Measurements from ENCODE around the gene AXIN1.

- TF ChIP-seq POLR2A (IDR thresholded peaks at IDR 0.05): peak in 1 of 2 donors; percentile 32
- TF ChIP-seq, protein P1, sequence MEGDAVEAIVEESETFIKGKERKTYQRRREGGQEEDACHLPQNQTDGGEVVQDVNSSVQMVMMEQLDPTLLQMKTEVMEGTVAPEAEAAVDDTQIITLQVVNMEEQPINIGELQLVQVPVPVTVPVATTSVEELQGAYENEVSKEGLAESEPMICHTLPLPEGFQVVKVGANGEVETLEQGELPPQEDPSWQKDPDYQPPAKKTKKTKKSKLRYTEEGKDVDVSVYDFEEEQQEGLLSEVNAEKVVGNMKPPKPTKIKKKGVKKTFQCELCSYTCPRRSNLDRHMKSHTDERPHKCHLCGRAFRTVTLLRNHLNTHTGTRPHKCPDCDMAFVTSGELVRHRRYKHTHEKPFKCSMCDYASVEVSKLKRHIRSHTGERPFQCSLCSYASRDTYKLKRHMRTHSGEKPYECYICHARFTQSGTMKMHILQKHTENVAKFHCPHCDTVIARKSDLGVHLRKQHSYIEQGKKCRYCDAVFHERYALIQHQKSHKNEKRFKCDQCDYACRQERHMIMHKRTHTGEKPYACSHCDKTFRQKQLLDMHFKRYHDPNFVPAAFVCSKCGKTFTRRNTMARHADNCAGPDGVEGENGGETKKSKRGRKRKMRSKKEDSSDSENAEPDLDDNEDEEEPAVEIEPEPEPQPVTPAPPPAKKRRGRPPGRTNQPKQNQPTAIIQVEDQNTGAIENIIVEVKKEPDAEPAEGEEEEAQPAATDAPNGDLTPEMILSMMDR (IDR thresholded peaks at IDR 0.05): no peak
Measured at GRCh38 chr16:397135-397661, 44.7 kb upstream of the AXIN1 start, which contains the start of gene NME4.

Data from thyroid gland (tissue), 4 donors.